ENCODE measurements around the gene ALDH3B1. TPM values are rescaled to one million over a fixed set of nuclear protein-coding genes. Genes with fewer than 3 reads are reported as not detected.

Gene ALDH3B1
- polyA plus RNA-seq, 1 donor from 2014 or later = not detected

DNA sequence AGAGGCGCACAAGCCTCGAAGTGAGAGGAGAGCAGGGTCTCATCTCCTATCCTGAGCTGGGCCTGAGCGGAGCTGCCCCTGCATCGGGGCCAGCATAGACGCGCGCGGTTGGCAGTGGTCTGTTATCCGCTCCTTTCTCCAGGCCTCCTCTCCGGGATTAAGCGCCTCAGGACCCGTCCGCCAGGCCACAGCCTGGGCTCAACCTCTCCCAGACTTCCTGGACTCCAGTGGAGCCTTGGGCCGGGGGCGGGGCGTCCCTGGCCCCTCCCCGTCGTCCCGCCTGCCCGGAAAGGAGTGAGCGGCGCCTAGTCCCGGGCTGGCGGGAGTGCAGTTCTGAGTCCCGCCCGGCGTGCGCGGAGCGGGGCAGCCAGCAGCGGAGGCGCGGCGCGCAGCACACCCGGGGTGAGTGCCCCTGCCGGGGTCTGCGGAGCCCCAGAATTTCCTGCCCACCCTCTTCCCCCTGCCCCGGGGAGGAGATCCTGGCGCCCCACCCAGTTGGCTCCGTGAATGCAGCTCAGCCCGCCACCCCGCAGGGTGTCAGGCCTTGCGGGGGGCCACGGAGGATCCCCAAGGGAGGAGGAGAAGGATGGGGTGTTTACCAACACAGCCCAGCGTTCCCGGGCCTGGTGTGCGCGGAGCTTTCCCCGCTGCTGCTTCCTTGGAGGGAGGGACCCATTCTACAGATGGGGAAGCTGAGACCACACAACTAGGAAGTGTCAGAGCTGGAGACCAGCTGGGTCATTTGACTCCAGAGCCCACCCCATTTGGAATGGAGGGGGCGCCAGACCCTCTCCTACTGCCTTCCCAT, 28.8 kb downstream of the ALDH3B1 start, which contains the start of gene TCIRG1:
Gene TCIRG1, plus strand, starts transcription at position 308 of the 808 bp plus-strand sequence. CDS start 2,247 bp downstream, outside the sequence.
- no peak for TF ChIP-seq TAF1 (IDR thresholded peaks at IDR 0.05; ENCODE audit: low read depth)
- no peak for TF ChIP-seq SMC3 (conservative IDR thresholded peaks at IDR 0.05; ENCODE audit: poor library complexity)
- TF ChIP-seq POLR2AphosphoS5 (IDR thresholded peaks at IDR 0.05) = no peak
- TF ChIP-seq RAD21 (conservative IDR thresholded peaks at IDR 0.05) = no peak
- TF ChIP-seq, protein P1, sequence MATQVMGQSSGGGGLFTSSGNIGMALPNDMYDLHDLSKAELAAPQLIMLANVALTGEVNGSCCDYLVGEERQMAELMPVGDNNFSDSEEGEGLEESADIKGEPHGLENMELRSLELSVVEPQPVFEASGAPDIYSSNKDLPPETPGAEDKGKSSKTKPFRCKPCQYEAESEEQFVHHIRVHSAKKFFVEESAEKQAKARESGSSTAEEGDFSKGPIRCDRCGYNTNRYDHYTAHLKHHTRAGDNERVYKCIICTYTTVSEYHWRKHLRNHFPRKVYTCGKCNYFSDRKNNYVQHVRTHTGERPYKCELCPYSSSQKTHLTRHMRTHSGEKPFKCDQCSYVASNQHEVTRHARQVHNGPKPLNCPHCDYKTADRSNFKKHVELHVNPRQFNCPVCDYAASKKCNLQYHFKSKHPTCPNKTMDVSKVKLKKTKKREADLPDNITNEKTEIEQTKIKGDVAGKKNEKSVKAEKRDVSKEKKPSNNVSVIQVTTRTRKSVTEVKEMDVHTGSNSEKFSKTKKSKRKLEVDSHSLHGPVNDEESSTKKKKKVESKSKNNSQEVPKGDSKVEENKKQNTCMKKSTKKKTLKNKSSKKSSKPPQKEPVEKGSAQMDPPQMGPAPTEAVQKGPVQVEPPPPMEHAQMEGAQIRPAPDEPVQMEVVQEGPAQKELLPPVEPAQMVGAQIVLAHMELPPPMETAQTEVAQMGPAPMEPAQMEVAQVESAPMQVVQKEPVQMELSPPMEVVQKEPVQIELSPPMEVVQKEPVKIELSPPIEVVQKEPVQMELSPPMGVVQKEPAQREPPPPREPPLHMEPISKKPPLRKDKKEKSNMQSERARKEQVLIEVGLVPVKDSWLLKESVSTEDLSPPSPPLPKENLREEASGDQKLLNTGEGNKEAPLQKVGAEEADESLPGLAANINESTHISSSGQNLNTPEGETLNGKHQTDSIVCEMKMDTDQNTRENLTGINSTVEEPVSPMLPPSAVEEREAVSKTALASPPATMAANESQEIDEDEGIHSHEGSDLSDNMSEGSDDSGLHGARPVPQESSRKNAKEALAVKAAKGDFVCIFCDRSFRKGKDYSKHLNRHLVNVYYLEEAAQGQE (IDR thresholded peaks at IDR 0.05; ENCODE audit: borderline replicate concordance) = no peak
- TF ChIP-seq MXI1 (conservative IDR thresholded peaks at IDR 0.05; ENCODE audit: poor library complexity, severe bottlenecking) = no peak
- TF ChIP-seq EP300 (conservative IDR thresholded peaks at IDR 0.05; ENCODE audit: poor library complexity, severe bottlenecking) = no peak
- H3K79me2 ChIP-seq (replicated peaks; ENCODE audit: insufficient read depth, low read length) = no peaks in the 10 kb centered on the region
- no peaks in the 10 kb centered on the region for H3K9me3 ChIP-seq (ENCODE audit: low read length)
- H3K4me2 ChIP-seq (ENCODE audit: low read length) = no peak within 1 kb of the TSS
- H3F3A ChIP-seq (ENCODE audit: insufficient read depth, low read length, poor library complexity, severe bottlenecking) = no peaks in the 10 kb centered on the region
- H4K20me1 ChIP-seq (ENCODE audit: insufficient read depth) = no peaks in the 10 kb centered on the region
- no peak within 1 kb of the TSS for H3K4me3 ChIP-seq (ENCODE audit: low read length)
- H3K27me3 ChIP-seq (ENCODE audit: insufficient read depth, low read depth, low read length) = no peaks in the 10 kb centered on the region
- H3K27ac ChIP-seq (ENCODE audit: low read length) = no peak within 1 kb of the TSS
- no peaks in the 10 kb centered on the region for H3K9me2 ChIP-seq (ENCODE audit: insufficient read depth, low read length)
- H2AFZ ChIP-seq (ENCODE audit: low read depth, low read length) = no peak within 1 kb of the TSS
- H3K36me3 ChIP-seq (ENCODE audit: insufficient read depth, low read length) = no peaks in the 10 kb centered on the region
- H3K9ac ChIP-seq (ENCODE audit: low read length) = no peak within 1 kb of the TSS

DNA sequence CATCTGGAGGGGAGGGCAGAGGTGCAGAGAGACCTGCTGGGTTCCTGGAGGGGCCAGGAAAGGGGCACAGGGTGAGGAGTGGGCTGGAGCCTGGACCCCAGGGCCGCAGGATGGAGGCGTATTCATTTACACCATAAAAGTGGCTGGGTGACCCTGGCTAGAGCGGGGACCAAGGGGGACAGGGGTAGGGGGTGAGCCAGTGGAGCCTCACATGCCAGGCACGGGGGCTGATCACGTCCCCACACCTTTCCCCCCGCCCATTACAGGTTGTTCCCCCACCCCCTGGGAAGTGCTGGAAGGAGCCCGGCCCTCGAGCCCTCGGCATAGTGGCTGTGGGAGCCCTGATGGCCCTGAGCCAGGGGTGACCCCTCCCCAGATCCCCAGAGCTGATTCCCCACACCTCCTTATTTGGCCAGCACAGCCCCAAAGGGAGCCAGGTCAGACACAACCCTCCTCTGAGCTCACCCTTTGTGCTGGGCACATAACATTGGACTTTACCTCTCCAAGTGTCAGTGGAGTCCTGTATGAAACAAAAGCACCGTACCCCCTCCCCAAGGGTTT, 29.5 kb downstream of the ALDH3B1 start:
- Histone ChIP-seq H3K79me2 (replicated peaks; ENCODE audit: insufficient read depth, low read length) (no peaks in the 10 kb centered on the region), H3K27me3 (ENCODE audit: insufficient read depth, low read depth, low read length) (no peaks in the 10 kb centered on the region), H3K9me3 (ENCODE audit: low read length) (no peaks in the 10 kb centered on the region), H3K9me2 (ENCODE audit: insufficient read depth, low read length) (no peaks in the 10 kb centered on the region), H3K36me3 (ENCODE audit: insufficient read depth, low read length) (no peaks in the 10 kb centered on the region), H4K20me1 (ENCODE audit: insufficient read depth) (no peaks in the 10 kb centered on the region), H2AFZ (ENCODE audit: low read depth, low read length) (no peak overlapping the region), H3K27ac (ENCODE audit: low read length) (no peak overlapping the region), H3K4me2 (ENCODE audit: low read length) (no peak overlapping the region), H3K4me3 (ENCODE audit: low read length) (no peak overlapping the region), H3K9ac (ENCODE audit: low read length) (no peak overlapping the region), H3F3A (ENCODE audit: insufficient read depth, low read length, poor library complexity, severe bottlenecking) (no peaks in the 10 kb centered on the region)
- no peak for TF ChIP-seq EZH2 (IDR thresholded peaks at IDR 0.05; ENCODE audit: borderline replicate concordance, insufficient read depth, low read length, poor library complexity, severe bottlenecking)
- no peak for TF ChIP-seq TAF1 (IDR thresholded peaks at IDR 0.05; ENCODE audit: low read depth)
- TF ChIP-seq RAD21 (conservative IDR thresholded peaks at IDR 0.05) = no peak
- TF ChIP-seq, protein P1 (IDR thresholded peaks at IDR 0.05; ENCODE audit: borderline replicate concordance) = no peak
- TF ChIP-seq, protein P2, sequence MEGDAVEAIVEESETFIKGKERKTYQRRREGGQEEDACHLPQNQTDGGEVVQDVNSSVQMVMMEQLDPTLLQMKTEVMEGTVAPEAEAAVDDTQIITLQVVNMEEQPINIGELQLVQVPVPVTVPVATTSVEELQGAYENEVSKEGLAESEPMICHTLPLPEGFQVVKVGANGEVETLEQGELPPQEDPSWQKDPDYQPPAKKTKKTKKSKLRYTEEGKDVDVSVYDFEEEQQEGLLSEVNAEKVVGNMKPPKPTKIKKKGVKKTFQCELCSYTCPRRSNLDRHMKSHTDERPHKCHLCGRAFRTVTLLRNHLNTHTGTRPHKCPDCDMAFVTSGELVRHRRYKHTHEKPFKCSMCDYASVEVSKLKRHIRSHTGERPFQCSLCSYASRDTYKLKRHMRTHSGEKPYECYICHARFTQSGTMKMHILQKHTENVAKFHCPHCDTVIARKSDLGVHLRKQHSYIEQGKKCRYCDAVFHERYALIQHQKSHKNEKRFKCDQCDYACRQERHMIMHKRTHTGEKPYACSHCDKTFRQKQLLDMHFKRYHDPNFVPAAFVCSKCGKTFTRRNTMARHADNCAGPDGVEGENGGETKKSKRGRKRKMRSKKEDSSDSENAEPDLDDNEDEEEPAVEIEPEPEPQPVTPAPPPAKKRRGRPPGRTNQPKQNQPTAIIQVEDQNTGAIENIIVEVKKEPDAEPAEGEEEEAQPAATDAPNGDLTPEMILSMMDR (IDR thresholded peaks at IDR 0.05; ENCODE audit: poor library complexity, severe bottlenecking) = no peak
- no peak for TF ChIP-seq POLR2AphosphoS5 (IDR thresholded peaks at IDR 0.05)
- TF ChIP-seq MXI1 (conservative IDR thresholded peaks at IDR 0.05; ENCODE audit: poor library complexity, severe bottlenecking) = no peak
- TF ChIP-seq EP300 (conservative IDR thresholded peaks at IDR 0.05; ENCODE audit: poor library complexity, severe bottlenecking) = no peak
- no peak for TF ChIP-seq SMC3 (conservative IDR thresholded peaks at IDR 0.05; ENCODE audit: poor library complexity)
